ENCODE measurements around the gene ATP11A.

- no peak for TF ChIP-seq POLR2A (IDR thresholded peaks at IDR 0.05; ENCODE audit: low read length)
- no peak for TF ChIP-seq GATA1 (IDR thresholded peaks at IDR 0.05; ENCODE audit: low read depth, low read length)
These were observed 164.5 kb downstream of the ATP11A start for GRCh38 chr13:112854321-112854720.

All from erythroblast (primary cell).